ENCODE data around the gene GGA2.

The GGA2 gene

GRCh38 chr16:23537390-23537789 is 27.1 kb upstream of the GGA2 start:
- Histone ChIP-seq H3K4me1 (ENCODE audit: insufficient read depth, low read length) (no peaks in the 10 kb centered on the region), H3K9me3 (ENCODE audit: insufficient read depth, low read depth, low read length) (no peaks in the 10 kb centered on the region), H3K4me3 (ENCODE audit: low read length) (no peak overlapping the region), H3K27me3 (ENCODE audit: insufficient read depth, low read length) (no peaks in the 10 kb centered on the region), H3K27ac (ENCODE audit: low read depth, low read length) (no peak overlapping the region), H3K36me3 (ENCODE audit: insufficient read depth, low read length) (peaks cover 91% of the 10 kb centered on the region), H3K9ac (ENCODE audit: low read depth, low read length) (no peak overlapping the region)
- WGBS = 98% methylated on average over 3 of the region's 3 CpGs

DNA sequence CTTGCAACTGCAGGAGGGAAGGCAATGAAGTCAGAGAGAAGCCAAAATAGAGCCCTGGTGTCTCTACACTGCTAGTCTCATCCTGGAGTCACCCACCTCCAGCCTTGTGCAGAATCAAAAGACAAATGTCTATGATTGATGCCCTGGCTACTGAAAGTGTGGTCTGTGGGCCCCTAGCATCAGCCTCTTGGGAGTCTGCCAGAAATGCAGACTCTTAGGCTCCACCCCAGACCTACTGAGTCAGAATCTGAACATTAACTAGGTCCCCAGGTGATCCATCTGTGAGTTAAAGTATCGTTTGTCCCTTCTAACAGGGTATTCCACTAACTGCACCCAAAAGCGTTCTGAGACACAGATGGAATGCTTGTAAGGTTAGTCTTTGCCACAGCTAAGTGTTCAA is 25.6 kb upstream of the GGA2 start:
- H3K36me3 ChIP-seq (ENCODE audit: insufficient read depth, low read length) = peaks cover 92% of the 10 kb centered on the region

DNA sequence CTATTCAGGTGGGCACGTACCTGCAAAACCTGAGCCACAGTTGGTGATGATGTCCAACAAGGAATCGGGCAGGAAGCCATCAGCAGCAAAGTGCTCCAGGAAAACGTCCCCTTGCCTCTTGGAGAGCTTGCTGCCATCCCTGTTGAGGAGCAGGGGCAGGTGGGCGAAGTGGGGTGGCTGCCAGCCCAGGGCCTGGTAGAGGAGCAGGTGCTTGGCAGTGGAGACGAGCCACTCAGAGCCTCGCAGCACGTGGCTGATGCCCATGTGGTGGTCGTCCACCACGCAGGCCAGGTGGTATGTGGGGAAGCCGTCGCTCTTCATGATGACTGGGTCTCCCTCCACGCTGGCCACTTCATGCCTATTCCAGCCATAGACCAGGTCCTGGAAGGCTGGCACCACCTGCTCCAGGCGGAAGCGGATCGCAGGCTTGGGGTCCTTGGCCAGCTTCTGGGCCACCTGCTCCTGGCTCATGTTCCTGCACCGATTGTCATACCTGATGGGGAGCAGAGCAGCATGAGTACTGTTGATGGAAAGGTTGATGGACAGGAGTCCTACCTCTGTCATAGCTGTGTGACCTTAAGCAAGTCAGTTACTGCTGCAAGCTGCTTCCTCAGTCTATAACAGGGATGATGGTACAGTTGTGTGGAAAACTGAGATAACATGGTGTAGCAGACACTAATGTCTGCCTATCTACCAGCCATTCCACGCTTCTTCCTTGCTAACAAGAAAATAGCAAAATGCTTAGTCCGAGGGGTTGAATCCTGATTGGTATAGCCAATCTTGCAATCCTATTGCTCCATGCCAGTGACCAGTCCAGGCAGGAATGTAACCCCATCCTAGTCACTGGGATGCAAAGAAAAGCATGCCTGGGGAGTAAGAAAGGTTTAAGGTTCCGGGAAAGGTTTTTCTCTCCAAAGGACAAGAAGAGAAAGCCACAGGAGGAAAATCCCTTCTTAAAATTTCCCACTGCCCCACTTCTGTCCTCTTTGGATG is 24.9 kb upstream of the GGA2 start:
- H3K9me3 ChIP-seq (ENCODE audit: insufficient read depth, low read depth, low read length) = no peaks in the 10 kb centered on the region
- no peaks in the 10 kb centered on the region for H3K4me1 ChIP-seq (ENCODE audit: insufficient read depth, low read length)
- H3K4me3 ChIP-seq (ENCODE audit: low read length) = no peak overlapping the region
- H3K27ac ChIP-seq (ENCODE audit: low read depth, low read length) = no peak overlapping the region
- H3K9ac ChIP-seq (ENCODE audit: low read depth, low read length) = no peak overlapping the region
- H3K27me3 ChIP-seq (ENCODE audit: insufficient read depth, low read length) = no peaks in the 10 kb centered on the region
- 97% methylated on average over 19 of the region's 19 CpGs for WGBS
- peaks cover 91% of the 10 kb centered on the region for H3K36me3 ChIP-seq (ENCODE audit: insufficient read depth, low read length)

More for the DNA sequence above, 25.6 kb upstream of the GGA2 start:
- Histone ChIP-seq H3K9ac (ENCODE audit: low read depth, low read length) (no peak overlapping the region), H3K4me1 (ENCODE audit: insufficient read depth, low read length) (no peaks in the 10 kb centered on the region), H3K4me3 (ENCODE audit: low read length) (no peak overlapping the region), H3K9me3 (ENCODE audit: insufficient read depth, low read depth, low read length) (no peaks in the 10 kb centered on the region), H3K27ac (ENCODE audit: low read depth, low read length) (no peak overlapping the region), H3K27me3 (ENCODE audit: insufficient read depth, low read length) (no peaks in the 10 kb centered on the region)
- 92% methylated on average over 2 of the region's 2 CpGs for WGBS

DNA sequence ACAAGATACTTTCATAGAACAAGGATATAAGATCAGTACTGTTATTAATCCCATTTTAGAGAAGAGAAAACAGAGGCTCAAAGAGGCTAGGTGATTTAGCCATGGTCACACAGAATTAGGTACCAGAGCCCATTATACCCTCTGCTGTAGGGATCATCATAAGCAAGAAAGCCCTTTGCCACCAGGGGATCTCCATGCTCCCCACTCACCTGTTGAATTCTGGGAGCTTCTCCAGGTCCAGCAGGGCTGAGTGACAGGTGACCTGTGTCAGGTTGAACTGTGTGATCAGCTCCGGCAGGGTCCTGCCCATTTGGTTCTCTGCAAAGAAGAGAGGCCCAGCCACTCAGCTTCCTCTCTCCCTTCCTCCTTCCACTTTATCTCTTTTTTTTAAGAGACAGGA is 22.2 kb upstream of the GGA2 start:
- H3K27ac ChIP-seq (ENCODE audit: low read depth, low read length) = no peak overlapping the region
- H3K9ac ChIP-seq (ENCODE audit: low read depth, low read length) = no peak overlapping the region
- 92% methylated on average over 1 of the region's 1 CpG for WGBS
- H3K4me1 ChIP-seq (ENCODE audit: insufficient read depth, low read length) = no peaks in the 10 kb centered on the region
- H3K9me3 ChIP-seq (ENCODE audit: insufficient read depth, low read depth, low read length) = no peaks in the 10 kb centered on the region
- H3K4me3 ChIP-seq (ENCODE audit: low read length) = no peak overlapping the region
- peaks cover 91% of the 10 kb centered on the region for H3K36me3 ChIP-seq (ENCODE audit: insufficient read depth, low read length)
- no peaks in the 10 kb centered on the region for H3K27me3 ChIP-seq (ENCODE audit: insufficient read depth, low read length)

DNA sequence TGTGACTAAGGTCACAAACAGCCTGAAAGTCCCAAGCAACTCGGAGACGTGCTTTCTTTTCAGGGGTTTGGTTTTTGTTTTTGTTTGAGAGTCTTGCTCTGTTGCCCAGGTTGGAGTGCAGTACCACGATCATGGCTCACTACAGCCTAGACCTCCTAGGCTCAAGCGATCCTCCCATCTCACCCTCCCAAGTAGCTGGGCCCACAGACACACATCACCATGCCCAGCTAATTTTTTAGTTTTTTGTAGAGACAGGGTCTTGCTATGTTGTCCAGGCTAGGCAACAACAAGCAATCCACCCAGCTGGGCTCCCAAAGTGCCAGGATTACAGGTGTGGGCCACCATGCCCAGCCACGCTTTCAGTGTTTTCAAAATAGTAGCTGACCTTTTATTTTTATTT is 19.8 kb upstream of the GGA2 start:
- Histone ChIP-seq H3K4me3 (ENCODE audit: low read length) (no peak overlapping the region), H3K27ac (ENCODE audit: low read depth, low read length) (no peak overlapping the region), H3K36me3 (ENCODE audit: insufficient read depth, low read length) (peaks cover 85% of the 10 kb centered on the region), H3K9ac (ENCODE audit: low read depth, low read length) (no peak overlapping the region), H3K27me3 (ENCODE audit: insufficient read depth, low read length) (no peaks in the 10 kb centered on the region), H3K4me1 (ENCODE audit: insufficient read depth, low read length) (no peaks in the 10 kb centered on the region), H3K9me3 (ENCODE audit: insufficient read depth, low read depth, low read length) (no peaks in the 10 kb centered on the region)
- WGBS = 92% methylated on average over 5 of the region's 5 CpGs

GRCh38 chr16:23528644-23529310 is 18.5 kb upstream of the GGA2 start:
- Histone ChIP-seq H3K4me1 (ENCODE audit: insufficient read depth, low read length) (no peaks in the 10 kb centered on the region), H3K27me3 (ENCODE audit: insufficient read depth, low read length) (no peaks in the 10 kb centered on the region), H3K36me3 (ENCODE audit: insufficient read depth, low read length) (peaks cover 85% of the 10 kb centered on the region), H3K9ac (ENCODE audit: low read depth, low read length) (no peak overlapping the region), H3K4me3 (ENCODE audit: low read length) (no peak overlapping the region), H3K27ac (ENCODE audit: low read depth, low read length) (no peak overlapping the region), H3K9me3 (ENCODE audit: insufficient read depth, low read depth, low read length) (no peaks in the 10 kb centered on the region)
- 95% methylated on average over 9 of the region's 10 CpGs for WGBS

- 94% methylated on average over 11 of the region's 11 CpGs for WGBS
- Histone ChIP-seq H3K36me3 (ENCODE audit: insufficient read depth, low read length) (peaks cover 87% of the 10 kb centered on the region), H3K9me3 (ENCODE audit: insufficient read depth, low read depth, low read length) (no peaks in the 10 kb centered on the region), H3K9ac (ENCODE audit: low read depth, low read length) (no peak overlapping the region), H3K4me1 (ENCODE audit: insufficient read depth, low read length) (no peaks in the 10 kb centered on the region), H3K27me3 (ENCODE audit: insufficient read depth, low read length) (no peaks in the 10 kb centered on the region), H3K4me3 (ENCODE audit: low read length) (no peak overlapping the region), H3K27ac (ENCODE audit: low read depth, low read length) (no peak overlapping the region)
These were observed 17.8 kb upstream of the GGA2 start for GRCh38 chr16:23527961-23528643.

DNA sequence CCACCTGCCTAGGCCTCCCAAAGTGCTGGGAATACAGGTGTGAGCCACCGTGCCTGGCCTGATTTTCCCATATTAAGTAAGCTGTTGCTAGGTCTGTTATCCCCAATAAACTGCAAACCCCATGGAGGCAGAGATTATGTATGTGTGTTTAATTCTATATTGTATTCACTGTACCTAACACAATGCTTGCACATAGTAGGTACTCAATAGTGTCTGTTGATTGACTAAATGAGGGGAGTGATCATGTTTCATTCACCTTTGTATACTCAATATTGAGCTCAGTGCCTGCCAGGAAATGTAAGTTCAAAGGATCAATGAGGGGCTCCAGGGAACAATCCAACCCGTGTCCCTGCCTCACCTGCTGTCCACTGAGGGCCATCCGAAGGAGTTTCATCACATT is 14.6 kb upstream of the GGA2 start:
- Histone ChIP-seq H3K36me3 (ENCODE audit: insufficient read depth, low read length) (peaks cover 86% of the 10 kb centered on the region), H3K9me3 (ENCODE audit: insufficient read depth, low read depth, low read length) (no peaks in the 10 kb centered on the region)

GRCh38 chr16:23523876-23524385 is 13.6 kb upstream of the GGA2 start:
- H3K9ac ChIP-seq (ENCODE audit: low read depth, low read length) = no peak overlapping the region
- H3K4me1 ChIP-seq (ENCODE audit: insufficient read depth, low read length) = no peaks in the 10 kb centered on the region
- H3K27me3 ChIP-seq (ENCODE audit: insufficient read depth, low read length) = no peaks in the 10 kb centered on the region
- WGBS = 95% methylated on average over 7 of the region's 7 CpGs
- H3K27ac ChIP-seq (ENCODE audit: low read depth, low read length) = no peak overlapping the region
- H3K9me3 ChIP-seq (ENCODE audit: insufficient read depth, low read depth, low read length) = no peaks in the 10 kb centered on the region
- peaks cover 86% of the 10 kb centered on the region for H3K36me3 ChIP-seq (ENCODE audit: insufficient read depth, low read length)
- no peak overlapping the region for H3K4me3 ChIP-seq (ENCODE audit: low read length)

More for the DNA sequence above, 14.6 kb upstream of the GGA2 start:
- Histone ChIP-seq H3K27me3 (ENCODE audit: insufficient read depth, low read length) (no peaks in the 10 kb centered on the region), H3K9ac (ENCODE audit: low read depth, low read length) (no peak overlapping the region), H3K27ac (ENCODE audit: low read depth, low read length) (no peak overlapping the region), H3K4me1 (ENCODE audit: insufficient read depth, low read length) (no peaks in the 10 kb centered on the region), H3K4me3 (ENCODE audit: low read length) (no peak overlapping the region)
- 95% methylated on average over 3 of the region's 3 CpGs for WGBS

GRCh38 chr16:23523321-23523720 is 13.0 kb upstream of the GGA2 start:
- Histone ChIP-seq H3K36me3 (ENCODE audit: insufficient read depth, low read length) (peaks cover 83% of the 10 kb centered on the region), H3K27ac (ENCODE audit: low read depth, low read length) (no peak overlapping the region), H3K4me1 (ENCODE audit: insufficient read depth, low read length) (no peaks in the 10 kb centered on the region), H3K27me3 (ENCODE audit: insufficient read depth, low read length) (no peaks in the 10 kb centered on the region), H3K4me3 (ENCODE audit: low read length) (no peak overlapping the region), H3K9ac (ENCODE audit: low read depth, low read length) (no peak overlapping the region), H3K9me3 (ENCODE audit: insufficient read depth, low read depth, low read length) (no peaks in the 10 kb centered on the region)
- WGBS = 93% methylated on average over 6 of the region's 6 CpGs

- no peaks in the 10 kb centered on the region for H3K9me3 ChIP-seq (ENCODE audit: insufficient read depth, low read depth, low read length)
- H3K27me3 ChIP-seq (ENCODE audit: insufficient read depth, low read length) = no peaks in the 10 kb centered on the region
- H3K4me3 ChIP-seq (ENCODE audit: low read length) = no peak overlapping the region
- no peaks in the 10 kb centered on the region for H3K4me1 ChIP-seq (ENCODE audit: insufficient read depth, low read length)
- H3K27ac ChIP-seq (ENCODE audit: low read depth, low read length) = no peak overlapping the region
- no peak overlapping the region for H3K9ac ChIP-seq (ENCODE audit: low read depth, low read length)
- over 99% methylated on average over 4 of the region's 4 CpGs for WGBS
- peaks cover 71% of the 10 kb centered on the region for H3K36me3 ChIP-seq (ENCODE audit: insufficient read depth, low read length)
These were observed 11.7 kb upstream of the GGA2 start for GRCh38 chr16:23521965-23522364.
